Lower lobe of right lung (tissue), 2 donors: ENCODE data around the gene TAS2R9. TPM values are rescaled to one million over a fixed set of nuclear protein-coding genes. Genes with fewer than 3 reads are reported as not detected.
"Not testable (repeated sequence)": the region's sequence is repeated elsewhere in the genome, so short reads cannot be mapped to it uniquely, and the experiment has no call there.

Experiments
- ATAC-seq, 2 donors: fragments of 200-7000 bp; cut with Tn5 transposase; one replicate each; pipeline ENCODE4 v1.9.1; 2020 to 2022; ENCODE audit warnings: mild to moderate bottlenecking in 2 of 2, moderate library complexity in 2 of 2
- DNase-seq: peaks from one replicate; pipeline ENCODE4 v3.0.0-alpha.2; 2020
- H3K27ac ChIP-seq: fragments of 200-600 bp; one replicate; pipeline ENCODE4 v1.8.0; 2022
- H3K27me3 ChIP-seq: fragments of 200-600 bp; one replicate; pipeline ENCODE4 v1.8.0; 2022; ENCODE audit warnings: low read depth
- H3K36me3 ChIP-seq: fragments of 200-600 bp; one replicate; pipeline ENCODE4 v1.8.0; 2022; ENCODE audit warnings: mild to moderate bottlenecking
- H3K4me1 ChIP-seq: fragments of 200-600 bp; one replicate; pipeline ENCODE4 v1.8.0; 2022
- H3K4me3 ChIP-seq: fragments of 200-600 bp; one replicate; pipeline ENCODE4 v1.8.0; 2022; ENCODE audit warnings: mild to moderate bottlenecking
- H3K9me3 ChIP-seq: fragments of 200-600 bp; one replicate; pipeline ENCODE4 v1.8.0; 2022
- intact Hi-C: fragments of 100-400 bp; cut with DNase I; formaldehyde crosslinking; loops from one replicate; pipeline ENCODE4 v1.11.0; 2022
- total RNA-seq: library from RNA; stranded (reverse); fragmentation: NEBNext Ultra II Directional; extraction: Animal tissue kit (Norgen Biotek cat#: 25700); gene quantifications from one replicate; pipeline ENCODE4 v1.2.1, GENCODE V29; 2021
- TF ChIP-seq, protein P1 (sequence below): fragments of 200-600 bp; IDR thresholded peaks from one replicate; pipeline ENCODE4 v1.8.0; 2022; ENCODE audit warnings: antibody characterized with exemption, mild to moderate bottlenecking
- donor health status: DM: no; HTN: yes; CAD: no; lungs with severe emphysema.

TAS2R9 gene
- total RNA-seq, 1 donor from 2014 or later: not detected

DNA sequence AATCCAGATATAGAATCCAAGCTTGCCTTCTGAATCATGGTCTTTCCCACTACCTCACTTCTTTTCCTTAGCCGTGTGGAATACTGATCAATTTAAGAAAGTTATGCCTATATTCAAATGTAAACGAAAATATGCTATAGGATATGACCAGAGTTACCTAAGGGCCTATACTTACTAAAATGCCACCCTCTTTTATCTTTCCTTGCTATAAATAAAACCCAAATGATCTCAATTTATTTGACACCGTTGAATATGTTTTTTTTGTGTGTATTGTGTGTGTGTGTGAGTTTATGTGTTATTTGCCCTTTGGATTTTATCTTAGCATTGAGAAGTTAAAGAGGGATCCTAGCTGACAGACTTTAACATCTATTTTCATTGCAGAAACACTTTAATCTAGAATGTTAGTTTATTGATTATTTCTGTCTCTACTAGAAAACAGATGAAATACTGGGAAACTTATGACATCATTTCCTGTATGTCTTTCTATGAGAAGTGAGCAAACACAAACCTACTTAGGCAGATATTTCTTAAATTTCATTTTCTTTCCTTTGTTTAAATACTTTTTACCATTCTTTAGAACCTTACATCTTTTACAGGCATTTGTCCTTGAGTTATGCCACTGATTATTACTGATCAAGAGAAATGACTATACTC lies 2.0 kb upstream of the TAS2R9 start:
- Histone ChIP-seq H3K27ac (no peak overlapping the region), H3K4me1 (no peaks in the 10 kb centered on the region), H3K27me3 (no peaks in the 10 kb centered on the region), H3K9me3 (no peaks in the 10 kb centered on the region), H3K36me3 (no peaks in the 10 kb centered on the region), H3K4me3 (no peak overlapping the region)
- intact Hi-C loops: no loop called here
- no peak for ATAC-seq
- DNase-seq: no peak
- TF ChIP-seq, protein P1, sequence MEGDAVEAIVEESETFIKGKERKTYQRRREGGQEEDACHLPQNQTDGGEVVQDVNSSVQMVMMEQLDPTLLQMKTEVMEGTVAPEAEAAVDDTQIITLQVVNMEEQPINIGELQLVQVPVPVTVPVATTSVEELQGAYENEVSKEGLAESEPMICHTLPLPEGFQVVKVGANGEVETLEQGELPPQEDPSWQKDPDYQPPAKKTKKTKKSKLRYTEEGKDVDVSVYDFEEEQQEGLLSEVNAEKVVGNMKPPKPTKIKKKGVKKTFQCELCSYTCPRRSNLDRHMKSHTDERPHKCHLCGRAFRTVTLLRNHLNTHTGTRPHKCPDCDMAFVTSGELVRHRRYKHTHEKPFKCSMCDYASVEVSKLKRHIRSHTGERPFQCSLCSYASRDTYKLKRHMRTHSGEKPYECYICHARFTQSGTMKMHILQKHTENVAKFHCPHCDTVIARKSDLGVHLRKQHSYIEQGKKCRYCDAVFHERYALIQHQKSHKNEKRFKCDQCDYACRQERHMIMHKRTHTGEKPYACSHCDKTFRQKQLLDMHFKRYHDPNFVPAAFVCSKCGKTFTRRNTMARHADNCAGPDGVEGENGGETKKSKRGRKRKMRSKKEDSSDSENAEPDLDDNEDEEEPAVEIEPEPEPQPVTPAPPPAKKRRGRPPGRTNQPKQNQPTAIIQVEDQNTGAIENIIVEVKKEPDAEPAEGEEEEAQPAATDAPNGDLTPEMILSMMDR: no peak

DNA sequence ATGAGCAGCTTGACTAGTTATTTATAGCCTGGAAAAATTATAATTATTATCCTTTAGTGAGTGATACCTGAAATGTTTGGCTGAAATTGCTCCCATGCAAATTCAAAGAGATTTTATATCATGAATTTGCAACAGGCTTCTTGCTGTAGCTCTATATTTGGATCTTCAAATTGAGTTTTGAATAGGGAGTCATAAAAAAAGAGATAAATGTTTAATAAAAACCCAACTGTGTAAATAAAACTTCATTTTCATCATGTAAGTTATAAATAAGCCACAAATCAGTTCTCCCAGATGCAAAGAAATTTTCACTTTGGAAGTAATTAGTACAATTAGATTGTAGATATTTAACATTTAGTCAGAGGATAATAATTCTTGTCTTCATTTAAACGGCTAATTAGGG lies 2.8 kb downstream of the TAS2R9 start, which contains the start of gene TAS2R8:
TAS2R8 (minus strand) TSS at position 101 of the 400 bp plus-strand sequence. CDS start 306 bp downstream, outside the sequence.
- Histone ChIP-seq H3K27ac (no peak within 1 kb of the TSS), H3K9me3 (no peaks in the 10 kb centered on the region), H3K36me3 (no peaks in the 10 kb centered on the region), H3K27me3 (no peaks in the 10 kb centered on the region), H3K4me3 (no peak within 1 kb of the TSS), H3K4me1 (no peaks in the 10 kb centered on the region)
- DNase-seq: no peak
- no peak for ATAC-seq
- TF ChIP-seq, protein P1: no peak
- intact Hi-C loops: no loop called here

DNA sequence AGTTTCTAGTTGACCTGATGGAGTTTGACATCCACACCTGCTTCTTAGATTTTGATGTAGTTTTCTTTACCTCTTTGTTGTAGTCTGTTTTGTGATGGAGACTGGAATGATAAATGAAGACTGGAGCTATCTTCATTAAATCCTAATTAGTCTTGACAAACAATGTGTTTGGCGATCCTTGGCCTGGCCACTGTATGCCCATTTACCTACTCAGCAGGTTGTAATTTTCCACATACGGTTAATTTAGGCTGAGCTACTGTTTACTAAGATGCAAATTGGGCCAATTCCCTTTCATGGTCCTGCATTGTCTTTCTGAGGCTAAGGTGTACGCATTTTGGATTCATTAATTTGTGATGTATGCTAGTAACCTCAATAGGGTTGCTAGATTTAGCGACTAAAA lies 7.4 kb downstream of the TAS2R9 start, which contains the start of gene TAS2R7:
TAS2R7 (minus strand) TSS at position 41 of the 400 bp plus-strand sequence. CDS start 57 bp downstream, outside the sequence.
- H3K27me3 ChIP-seq: no peaks in the 10 kb centered on the region
- H3K27ac ChIP-seq: no peak within 1 kb of the TSS
- no peaks in the 10 kb centered on the region for H3K36me3 ChIP-seq
- ATAC-seq (no peak), DNase-seq (no peak)
- TF ChIP-seq, protein P1: no peak
- no peaks in the 10 kb centered on the region for H3K9me3 ChIP-seq
- no peak within 1 kb of the TSS for H3K4me3 ChIP-seq
- intact Hi-C loops: no loop called here
- no peaks in the 10 kb centered on the region for H3K4me1 ChIP-seq

GRCh38 chr12:10801741-10802140 lies 8.2 kb downstream of the TAS2R9 start:
- Histone ChIP-seq H3K4me1 (no peaks in the 10 kb centered on the region), H3K36me3 (no peaks in the 10 kb centered on the region), H3K4me3 (no peak overlapping the region), H3K9me3 (no peaks in the 10 kb centered on the region), H3K27ac (no peak overlapping the region), H3K27me3 (no peaks in the 10 kb centered on the region)
- TF ChIP-seq, protein P1: no peak
- ATAC-seq: no peak
- no peak for DNase-seq
- intact Hi-C loops: no loop called here

DNA sequence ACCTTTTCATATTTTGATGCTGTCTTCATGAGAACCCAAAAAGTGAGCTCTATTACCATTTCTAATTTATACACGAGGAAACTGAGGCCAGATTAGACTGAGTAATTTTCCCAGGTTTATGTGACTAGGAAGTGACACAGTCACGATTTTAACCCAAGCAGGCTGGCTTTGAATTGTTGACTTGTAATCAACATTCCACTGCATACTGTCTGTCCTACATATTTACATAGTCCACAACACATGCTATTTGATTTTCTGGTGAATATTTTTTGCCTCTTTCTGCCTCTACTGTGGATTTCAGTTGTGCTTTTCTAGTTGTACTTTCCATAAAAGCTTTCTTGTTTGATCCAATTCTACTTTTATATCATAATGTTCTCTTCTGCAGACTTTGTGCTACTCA lies 15.7 kb downstream of the TAS2R9 start:
- Histone ChIP-seq H3K27me3 (no peaks in the 10 kb centered on the region), H3K27ac (no peak overlapping the region), H3K36me3 (no peaks in the 10 kb centered on the region), H3K4me3 (no peak overlapping the region), H3K4me1 (no peaks in the 10 kb centered on the region), H3K9me3 (no peaks in the 10 kb centered on the region)
- TF ChIP-seq, protein P1: no peak
- no peak for ATAC-seq
- intact Hi-C loops: no loop called here
- no peak for DNase-seq

GRCh38 chr12:10791769-10792168 lies 18.2 kb downstream of the TAS2R9 start:
- ATAC-seq, H3K36me3 ChIP-seq, H3K27me3 ChIP-seq, intact Hi-C loops, DNase-seq, H3K4me1 ChIP-seq, H3K4me3 ChIP-seq, H3K27ac ChIP-seq, H3K9me3 ChIP-seq: not testable (repeated sequence)
